Cardiac muscle cell (in vitro differentiated cells and primary cell): ENCODE results near the gene B3GAT1. TPM values are rescaled to one million over a fixed set of nuclear protein-coding genes. Genes with fewer than 3 reads are reported as not detected.

Experiments
- DNase-seq, 2 donors: peaks; one replicate each; pipeline versions ENCODE4 v3.0.0 to v3.0.0-alpha.2; 2010 to 2017; ENCODE audit warnings: low read depth in 1 of 2, low spot score in 1 of 2
- H3K27ac ChIP-seq: fragments of 200-600 bp; sonication (generic); 2 replicates; pipeline ENCODE4 v1.5.1; 2016
- H3K27me3 ChIP-seq: fragments of 200-600 bp; sonication (generic); 2 replicates; pipeline ENCODE4 v1.6.0; 2016; ENCODE audit warnings: control low read depth
- H3K36me3 ChIP-seq: fragments of 200-600 bp; sonication (generic); 2 replicates; pipeline ENCODE4 v1.5.1; 2016; ENCODE audit warnings: control low read depth
- H3K4me1 ChIP-seq: fragments of 200-600 bp; sonication (generic); 2 replicates; pipeline ENCODE4 v1.8.1; 2017; ENCODE audit warnings: low read depth, mild to moderate bottlenecking, mixed run types
- H3K4me3 ChIP-seq: fragments of 200-600 bp; sonication (generic); 2 replicates; pipeline ENCODE4 v1.5.1; 2016; ENCODE audit warnings: mild to moderate bottlenecking
- H3K9me3 ChIP-seq: fragments of 200-600 bp; sonication (generic); 2 replicates; pipeline ENCODE4 v1.5.1; 2017; ENCODE audit warnings: low read depth, mild to moderate bottlenecking, control low read depth
- CTCF ChIP-seq: IDR thresholded peaks from 2 replicates; pipeline ENCODE4 v1.5.1; 2012; ENCODE audit warnings: low read depth, mild to moderate bottlenecking, low read length
- polyA plus RNA-seq: library from polyadenylated mRNA; unstranded; fragments of >200 nt; fragmentation: Nextera tagmentation; extraction: Ambion mirVana; gene quantifications from 2 replicates; pipeline ENCODE4 v1.2.1, GENCODE V29; 2016
- total RNA-seq: library from RNA; depleted of rRNA; stranded (reverse); fragments of >200 nt; gene quantifications from 2 replicates; pipeline ENCODE4 v1.2.3, GENCODE V29; 2016

The B3GAT1 gene
- total and polyA plus RNA-seq, 2 experiments from 2014 or later = 1.5 TPM; not detected in 1

- DNase-seq = no peak
- Histone ChIP-seq H3K4me1 (no peaks in the 10 kb centered on the region), H3K9me3 (no peaks in the 10 kb centered on the region), H3K36me3 (no peaks in the 10 kb centered on the region), H3K27me3 (no peaks in the 10 kb centered on the region), H3K27ac (no peak overlapping the region), H3K4me3 (no peak overlapping the region)
- TF ChIP-seq CTCF = no peak
These were observed 20.4 kb downstream of the B3GAT1 start for GRCh38 chr11:134391656-134392055.

GRCh38 chr11:134390706-134391569 lies 21.1 kb downstream of the B3GAT1 start:
- Histone ChIP-seq H3K4me1 (no peaks in the 10 kb centered on the region), H3K36me3 (no peaks in the 10 kb centered on the region), H3K9me3 (no peaks in the 10 kb centered on the region), H3K27ac (no peak overlapping the region), H3K4me3 (no peak overlapping the region), H3K27me3 (no peaks in the 10 kb centered on the region)
- DNase-seq = no peak
- TF ChIP-seq CTCF = no peak

DNA sequence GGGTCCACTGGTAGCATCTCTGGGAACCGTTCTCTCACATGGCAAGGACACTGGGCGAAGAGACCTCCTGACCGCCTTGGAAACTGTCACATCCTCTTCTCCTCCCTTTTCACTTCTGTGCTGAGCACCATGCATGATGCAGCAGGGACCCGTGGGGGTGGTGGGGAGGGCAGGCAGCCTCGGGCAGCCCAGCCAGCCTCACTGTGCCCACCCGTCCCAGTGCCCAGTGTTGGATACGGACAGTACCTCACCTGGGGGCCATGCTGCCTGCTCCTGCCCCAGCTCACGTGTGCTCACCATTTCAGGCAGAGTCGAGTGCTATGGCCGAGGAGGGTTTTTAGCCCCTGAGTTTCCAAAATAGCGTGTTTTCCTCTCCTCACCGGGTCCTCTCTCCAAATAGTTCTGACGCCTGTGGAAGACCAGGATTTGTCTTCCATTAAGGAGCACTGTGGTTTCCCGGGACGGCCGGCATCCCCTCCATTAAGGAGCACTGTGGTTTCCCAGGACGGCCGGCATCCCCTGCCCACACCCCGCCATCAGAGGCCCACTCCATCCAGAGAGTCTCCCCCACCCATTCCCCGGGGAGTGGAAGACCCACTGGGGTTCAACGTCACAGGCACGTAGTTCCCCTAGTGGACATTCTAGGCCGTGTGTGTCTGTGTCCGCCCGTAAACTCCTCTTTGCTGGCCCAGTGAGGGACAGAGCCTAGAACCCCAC lies 22.4 kb downstream of the B3GAT1 start:
- no peaks in the 10 kb centered on the region for H3K36me3 ChIP-seq
- no peak for DNase-seq
- H3K27ac ChIP-seq = no peak overlapping the region
- H3K9me3 ChIP-seq = no peaks in the 10 kb centered on the region
- no peak overlapping the region for H3K4me3 ChIP-seq
- H3K27me3 ChIP-seq = no peaks in the 10 kb centered on the region
- no peaks in the 10 kb centered on the region for H3K4me1 ChIP-seq
- no peak for TF ChIP-seq CTCF

- no peaks in the 10 kb centered on the region for H3K36me3 ChIP-seq
- no peak for TF ChIP-seq CTCF
- no peak for DNase-seq
- H3K4me1 ChIP-seq = no peaks in the 10 kb centered on the region
- H3K4me3 ChIP-seq = no peak overlapping the region
- no peak overlapping the region for H3K27ac ChIP-seq
- H3K9me3 ChIP-seq = no peaks in the 10 kb centered on the region
- H3K27me3 ChIP-seq = no peaks in the 10 kb centered on the region
These were observed 23.5 kb downstream of the B3GAT1 start for GRCh38 chr11:134388590-134388989.

DNA sequence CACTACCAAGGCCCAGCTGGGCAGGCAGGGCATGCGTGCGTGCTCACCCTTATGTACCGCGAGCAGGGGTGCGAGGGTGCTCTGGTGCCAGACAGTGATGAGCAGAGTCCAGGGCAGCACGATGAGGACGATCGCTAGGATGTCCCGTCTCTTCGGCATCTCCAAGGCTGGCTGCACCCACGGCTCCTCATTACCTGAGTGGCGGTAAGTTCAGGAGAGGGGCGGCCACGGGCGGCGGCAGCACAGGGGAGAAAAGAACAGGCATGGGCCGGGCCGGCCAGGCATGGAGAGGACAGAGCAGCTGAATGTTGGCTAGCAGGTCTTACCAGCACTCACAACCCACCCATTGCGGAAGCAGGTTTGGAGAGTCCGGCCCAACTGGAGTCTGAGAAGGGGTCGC lies 24.5 kb downstream of the B3GAT1 start:
- H3K9me3 ChIP-seq = no peaks in the 10 kb centered on the region
- no peak overlapping the region for H3K4me3 ChIP-seq
- no peaks in the 10 kb centered on the region for H3K36me3 ChIP-seq
- no peaks in the 10 kb centered on the region for H3K27me3 ChIP-seq
- H3K27ac ChIP-seq = no peak overlapping the region
- DNase-seq = no peak
- no peaks in the 10 kb centered on the region for H3K4me1 ChIP-seq
- TF ChIP-seq CTCF = no peak
